Loucy (cell line): ENCODE results near the gene HEATR5A.

Experiments used
- EZH2phosphoT487 ChIP-seq: fragments of 200-600 bp; IDR thresholded peaks from 2 replicates; pipeline ENCODE4 v1.6.1; 2018; ENCODE audit warnings: antibody characterized with exemption, mild to moderate bottlenecking, moderate library complexity, borderline replicate concordance
- TF ChIP-seq, protein P1 (sequence below): fragments of 200-600 bp; sonication (generic); conservative IDR thresholded peaks from 2 replicates; pipeline ENCODE4 v1.5.1; 2014; ENCODE audit warnings: mild to moderate bottlenecking, antibody characterized with exemption, low read length

GRCh38 chr14:31380106-31380505 is 40.2 kb downstream of the HEATR5A start:
- TF ChIP-seq, protein P1, sequence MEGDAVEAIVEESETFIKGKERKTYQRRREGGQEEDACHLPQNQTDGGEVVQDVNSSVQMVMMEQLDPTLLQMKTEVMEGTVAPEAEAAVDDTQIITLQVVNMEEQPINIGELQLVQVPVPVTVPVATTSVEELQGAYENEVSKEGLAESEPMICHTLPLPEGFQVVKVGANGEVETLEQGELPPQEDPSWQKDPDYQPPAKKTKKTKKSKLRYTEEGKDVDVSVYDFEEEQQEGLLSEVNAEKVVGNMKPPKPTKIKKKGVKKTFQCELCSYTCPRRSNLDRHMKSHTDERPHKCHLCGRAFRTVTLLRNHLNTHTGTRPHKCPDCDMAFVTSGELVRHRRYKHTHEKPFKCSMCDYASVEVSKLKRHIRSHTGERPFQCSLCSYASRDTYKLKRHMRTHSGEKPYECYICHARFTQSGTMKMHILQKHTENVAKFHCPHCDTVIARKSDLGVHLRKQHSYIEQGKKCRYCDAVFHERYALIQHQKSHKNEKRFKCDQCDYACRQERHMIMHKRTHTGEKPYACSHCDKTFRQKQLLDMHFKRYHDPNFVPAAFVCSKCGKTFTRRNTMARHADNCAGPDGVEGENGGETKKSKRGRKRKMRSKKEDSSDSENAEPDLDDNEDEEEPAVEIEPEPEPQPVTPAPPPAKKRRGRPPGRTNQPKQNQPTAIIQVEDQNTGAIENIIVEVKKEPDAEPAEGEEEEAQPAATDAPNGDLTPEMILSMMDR, result no peak
- no peak for TF ChIP-seq EZH2phosphoT487
